ENCODE measurements around the gene VRK1. TPM values are rescaled to one million over a fixed set of nuclear protein-coding genes. Genes with fewer than 3 reads are reported as not detected.

VRK1 gene
- total RNA-seq, 1 experiment from 2014 or later = 67.3 TPM

- TF ChIP-seq ZNF138 (CRISPR knock-in tag; conservative IDR thresholded peaks at IDR 0.05) (no peak), ZNF121 (CRISPR knock-in tag; IDR thresholded peaks at IDR 0.05) (no peak), RORB (CRISPR knock-in tag; IDR thresholded peaks at IDR 0.05) (no peak), ZBTB21 (CRISPR knock-in tag; IDR thresholded peaks at IDR 0.05; ENCODE audit: borderline replicate concordance) (no peak), GABPB1 (CRISPR knock-in tag; IDR thresholded peaks at IDR 0.05) (no peak)
These were observed 70.5 kb downstream of the VRK1 start (continued) for GRCh38 chr14:96867634-96868033.

GRCh38 chr14:96874127-96874526 lies 76.9 kb downstream of the VRK1 start:
- Mint-ChIP-seq H3K27me3 (ENCODE audit: low read depth) (no peaks in the 10 kb centered on the region), H3K4me1 (no peaks in the 10 kb centered on the region), H3K27ac (no peak overlapping the region), H3K4me3 (no peak overlapping the region), H3K36me3 (peaks cover 12% of the 10 kb centered on the region), H3K9me3 (no peaks in the 10 kb centered on the region)
- TF ChIP-seq ZNF281 (CRISPR knock-in tag; IDR thresholded peaks at IDR 0.05) = no peak
- TF ChIP-seq ZSCAN18 (CRISPR knock-in tag; IDR thresholded peaks at IDR 0.05) = no peak
- TF ChIP-seq HMGA2 (CRISPR knock-in tag; IDR thresholded peaks at IDR 0.05) = no peak
- TF ChIP-seq NR3C1 (CRISPR knock-in tag; conservative IDR thresholded peaks at IDR 0.05; ENCODE audit: low read depth) = no peak
- TF ChIP-seq TEAD4 (CRISPR knock-in tag; IDR thresholded peaks at IDR 0.05) = no peak
- no peak for TF ChIP-seq IRF1 (CRISPR knock-in tag; IDR thresholded peaks at IDR 0.05)
- no peak for TF ChIP-seq SOX15 (CRISPR knock-in tag; IDR thresholded peaks at IDR 0.05)
- no peak for TF ChIP-seq CREM (CRISPR knock-in tag; IDR thresholded peaks at IDR 0.05)
- no peak for TF ChIP-seq JUN (CRISPR knock-in tag; IDR thresholded peaks at IDR 0.05)
- no peak for TF ChIP-seq E2F5 (CRISPR knock-in tag; IDR thresholded peaks at IDR 0.05)
- TF ChIP-seq ZMAT4 (CRISPR knock-in tag; IDR thresholded peaks at IDR 0.05) = no peak
- no peak for TF ChIP-seq GABPB1 (CRISPR knock-in tag; IDR thresholded peaks at IDR 0.05)
- TF ChIP-seq USF1 (CRISPR knock-in tag; IDR thresholded peaks at IDR 0.05) = no peak
- no peak for TF ChIP-seq IRF2 (CRISPR knock-in tag; IDR thresholded peaks at IDR 0.05; ENCODE audit: borderline replicate concordance, low read depth)
- no peak for TF ChIP-seq AFF4 (CRISPR knock-in tag; IDR thresholded peaks at IDR 0.05; ENCODE audit: borderline replicate concordance)
- no peak for TF ChIP-seq KAT7 (CRISPR knock-in tag; IDR thresholded peaks at IDR 0.05; ENCODE audit: borderline replicate concordance)
- TF ChIP-seq CTCF (IDR thresholded peaks at IDR 0.05) = no peak
- CTCF ChIA-PET = interaction anchor here (1.1 kb wide), 1 partner anchor 21 kb away, joined by 3 read pairs; no protein-coding TSS in a partner anchor
- no peak for DNase-seq (ENCODE audit: low spot score)
- no peak for ATAC-seq
- POLR2A ChIA-PET = no interaction called here

All from WTC11 (cell line).